ENCODE results near the gene PDCD4.

DNA sequence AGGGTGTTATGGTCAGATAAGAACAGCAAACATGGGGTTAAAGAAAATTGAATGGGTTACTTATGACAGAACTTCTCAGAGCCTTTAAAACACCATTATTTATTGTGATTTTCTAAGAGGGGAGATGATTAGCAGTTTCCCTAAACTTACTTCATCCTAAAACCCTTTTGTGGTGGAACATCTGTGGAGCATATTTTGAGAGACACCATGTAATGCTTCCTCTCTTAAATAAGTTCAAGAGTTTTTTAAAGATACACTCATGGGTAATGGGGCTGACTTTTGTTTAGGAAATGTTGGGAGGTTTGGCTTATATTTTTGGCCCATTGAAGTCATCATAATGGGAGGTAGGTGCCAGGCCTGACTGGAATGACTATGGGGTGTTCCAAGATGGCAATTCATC is 8.4 kb upstream of the PDCD4 start:
- TF ChIP-seq CTCF (IDR thresholded peaks at IDR 0.05) (no peak), POLR2A (IDR thresholded peaks at IDR 0.05) (no peak), POLR2AphosphoS5 (IDR thresholded peaks at IDR 0.05) (no peak), EP300 (IDR thresholded peaks at IDR 0.05; ENCODE audit: low read depth) (no peak)

Data from transverse colon (tissue), 4 donors.